HG02973 (cell line): ENCODE results near the gene SPEN.
"Not testable (repeated sequence)": the region's sequence is repeated elsewhere in the genome, so short reads cannot be mapped to it uniquely, and the experiment has no call there.

ENCODE experiments used
- ATAC-seq: cut with Tn5 transposase; IDR thresholded peaks from one replicate; pipeline ENCODE4 v1.9.1; 2021; ENCODE audit warnings: moderate library complexity; ENCODE audit not compliant: unreplicated experiment

The SPEN gene

GRCh38 chr1:15892857-15893599 is 45.5 kb downstream of the SPEN start:
- not testable (repeated sequence) for ATAC-seq

DNA sequence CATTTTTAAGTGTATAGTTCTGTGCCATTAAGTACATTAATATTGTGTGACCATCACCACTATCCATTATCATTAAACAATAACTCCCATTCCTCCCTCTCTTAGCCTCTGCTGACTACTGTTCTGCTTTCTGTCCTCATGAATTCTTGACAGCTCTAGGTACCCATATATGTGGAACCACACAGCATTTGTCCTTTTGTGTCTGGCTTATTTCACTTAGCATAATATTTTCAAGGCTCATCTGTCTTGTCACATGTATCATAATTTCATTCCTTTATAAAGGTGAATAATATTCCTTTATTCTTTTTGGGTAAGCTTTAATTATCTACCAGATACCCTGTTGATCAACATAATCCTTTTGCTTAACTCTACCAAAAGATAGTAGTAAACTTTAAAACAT is 47.7 kb downstream of the SPEN start:
- no peak for ATAC-seq

DNA sequence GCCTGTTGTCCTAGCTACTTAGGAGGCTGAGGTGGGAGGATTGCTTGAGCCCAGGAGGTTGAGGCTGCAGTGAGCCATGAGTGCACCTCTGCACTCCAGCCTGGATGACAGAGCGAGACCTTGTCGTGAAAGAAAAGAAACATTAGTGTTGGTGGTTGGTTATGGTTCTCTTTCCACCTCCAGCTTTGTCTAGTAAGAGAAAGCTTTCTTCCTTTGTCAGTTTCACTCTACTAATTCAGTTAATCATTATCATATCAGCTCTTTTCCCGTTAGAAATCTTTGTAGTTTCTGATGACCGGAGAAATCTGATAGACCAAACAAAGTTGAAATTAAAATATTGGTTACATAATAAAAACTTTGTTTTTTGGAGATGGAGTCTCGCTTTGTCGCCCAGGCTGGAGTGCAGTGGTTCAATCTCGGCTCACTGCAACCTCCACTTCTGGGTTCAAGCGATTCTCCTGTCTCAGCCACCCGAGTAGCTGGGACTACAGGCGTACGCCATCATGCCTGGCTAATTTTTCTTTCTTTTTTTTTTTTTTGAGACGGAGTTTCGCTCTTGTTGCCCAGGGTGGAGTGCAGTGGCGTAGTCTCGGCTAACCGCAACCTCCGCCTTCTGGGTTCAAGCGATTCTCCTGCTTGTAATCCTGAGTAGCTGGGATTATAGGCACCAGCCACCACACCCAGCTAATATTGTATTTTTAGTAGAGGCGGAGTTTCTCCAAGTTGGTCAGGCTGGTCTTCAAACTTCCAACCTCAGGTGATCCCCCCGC is 49.5 kb downstream of the SPEN start:
- ATAC-seq, result not testable (repeated sequence)

GRCh38 chr1:15899266-15899665 is 51.8 kb downstream of the SPEN start:
- no peak for ATAC-seq

- no peak for ATAC-seq
These were observed 53.3 kb downstream of the SPEN start for GRCh38 chr1:15900662-15901279.

GRCh38 chr1:15902882-15903281 is 55.4 kb downstream of the SPEN start:
- no peak for ATAC-seq

GRCh38 chr1:15908597-15908996 is 61.1 kb downstream of the SPEN start:
- ATAC-seq, result no peak

DNA sequence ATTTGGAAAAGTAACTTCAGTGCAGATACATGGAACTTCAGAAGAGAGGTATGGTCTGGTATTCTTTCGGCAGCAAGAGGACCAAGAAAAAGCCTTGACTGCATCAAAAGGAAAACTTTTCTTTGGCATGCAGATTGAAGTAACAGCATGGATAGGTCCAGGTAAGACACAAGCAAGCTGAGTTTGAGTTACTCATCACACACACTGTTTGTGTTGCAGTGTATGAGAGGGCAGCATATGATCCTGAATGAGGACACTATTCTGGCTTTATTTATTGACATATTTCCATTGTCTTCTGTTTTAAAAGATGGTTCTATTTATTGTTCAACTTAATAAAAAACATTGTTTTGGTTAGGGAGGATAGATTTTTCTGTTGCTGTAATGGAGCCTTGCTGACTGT is 63.6 kb downstream of the SPEN start:
- no peak for ATAC-seq

- no peak for ATAC-seq
These were observed 64.4 kb downstream of the SPEN start for GRCh38 chr1:15911927-15912326.

GRCh38 chr1:15913607-15914006 is 66.1 kb downstream of the SPEN start:
- ATAC-seq, result not testable (repeated sequence)

GRCh38 chr1:15915991-15916390 is 68.5 kb downstream of the SPEN start:
- ATAC-seq, result no peak

GRCh38 chr1:15916417-15916816 is 68.9 kb downstream of the SPEN start:
- ATAC-seq, result no peak

DNA sequence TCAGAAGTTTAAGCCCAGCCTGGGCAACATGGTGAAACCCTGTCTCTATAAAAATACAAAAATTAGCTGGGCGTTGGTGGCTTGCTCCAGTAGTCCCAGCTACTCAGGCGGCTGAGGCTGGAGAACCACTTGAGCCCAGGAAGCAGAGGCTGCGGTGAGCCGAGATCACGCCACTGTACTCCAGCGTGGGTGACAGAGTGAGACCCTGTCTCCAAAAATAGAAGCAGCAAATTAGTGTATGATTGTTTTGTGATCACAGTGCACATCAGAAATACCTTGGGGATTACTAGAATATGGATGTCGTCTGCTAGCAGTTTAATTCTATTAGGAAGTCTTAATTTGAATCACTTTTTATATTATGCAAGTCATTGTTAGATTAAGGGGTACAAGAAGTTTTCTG is 69.4 kb downstream of the SPEN start:
- no peak for ATAC-seq

GRCh38 chr1:15918962-15919715 is 71.6 kb downstream of the SPEN start:
- peak; percentile 69 for ATAC-seq

GRCh38 chr1:15923241-15923640 is 75.7 kb downstream of the SPEN start:
- no peak for ATAC-seq

- not testable (repeated sequence) for ATAC-seq
These were observed 78.9 kb downstream of the SPEN start for GRCh38 chr1:15926448-15926847.

- no peak for ATAC-seq
These were observed 81.8 kb downstream of the SPEN start for GRCh38 chr1:15928971-15929965.

- ATAC-seq, result no peak
These were observed 83.9 kb downstream of the SPEN start for GRCh38 chr1:15931401-15931800.

GRCh38 chr1:15931884-15932283 is 84.4 kb downstream of the SPEN start:
- no peak for ATAC-seq

GRCh38 chr1:15932612-15933011 is 85.1 kb downstream of the SPEN start:
- ATAC-seq, result no peak
